A549 (cell line): ENCODE measurements around the gene NAT16. TPM values are rescaled to one million over a fixed set of nuclear protein-coding genes. Genes with fewer than 3 reads are reported as not detected.

Source experiments
- ATAC-seq, 2 experiments: fragments of 200-7000 bp in 1 of 2; fragments of >200 bp in 1 of 2; cut with Nextera tagmentation in 1 of 2; cut with Tn5 transposase in 1 of 2; 3 replicates each; pipeline versions ENCODE4 v1.8.0 to v1.9.1; 2018 to 2020; ENCODE audit warnings: mild to moderate bottlenecking in 1 of 2, moderate library complexity in 1 of 2
- CTCF ChIA-PET: fragments of 300-600 bp; sonication (Branson Sonifier 250); formaldehyde crosslinking; extraction: SDS; loops from one replicate; lab custom pipeline; 2021; ENCODE audit warnings: antibody characterized with exemption, inconsistent platforms; lab: Yijun Ruan, JAX
- POLR2A ChIA-PET: fragments of 350-600 bp; formaldehyde crosslinking; extraction: SDS; loops from one replicate; lab custom pipeline; 2021; ENCODE audit warnings: antibody characterized with exemption, inconsistent platforms; lab: Yijun Ruan, JAX
- DNase-seq, 2 experiments: peaks; one replicate each; pipeline versions ENCODE4 v3.0.0 to v3.0.0-alpha.2; 2011 to 2016; ENCODE audit warnings: low read depth in 1 of 2, low spot score in 1 of 2
- FAIRE-seq: peaks from 2 replicates; lab custom pipeline; 2011; peaks lifted over from hg19 to GRCh38; lab: Jason Lieb, UNC
- H3K27ac ChIP-seq, 2 experiments: fragments of >200 bp; sonication (Bioruptor Twin); formaldehyde crosslinking; 3 replicates each; pipeline ENCODE4 v1.5.1; 2016 to 2017
- H3K4me1 ChIP-seq: fragments of >200 bp; sonication (Bioruptor Twin); formaldehyde crosslinking; 3 replicates; pipeline ENCODE4 v1.6.1; 2016
- H3K4me2 ChIP-seq: fragments of >200 bp; sonication (Bioruptor Twin); formaldehyde crosslinking; 3 replicates; pipeline ENCODE4 v1.6.1; 2016
- H3K4me3 ChIP-seq: fragments of >200 bp; sonication (Bioruptor Twin); formaldehyde crosslinking; 3 replicates; pipeline ENCODE4 v1.5.1; 2016
- H3K9me3 ChIP-seq: fragments of >200 bp; sonication (Bioruptor Twin); formaldehyde crosslinking; 3 replicates; pipeline ENCODE4 v1.6.1; 2016
- ATOH8 ChIP-seq: fragments of 250-450 bp; sonication (Bioruptor Pico); IDR thresholded peaks from 2 replicates; pipeline ENCODE4 v1.5.0; 2020; ENCODE audit warnings: low read depth, mild to moderate bottlenecking, moderate library complexity
- CBX2 ChIP-seq: fragments of 200-600 bp; sonication (generic); IDR thresholded peaks from 2 replicates; pipeline ENCODE4 v1.6.1; 2016; ENCODE audit warnings: low read depth, mild to moderate bottlenecking, borderline replicate concordance
- CBX8 ChIP-seq: fragments of 200-600 bp; sonication (generic); IDR thresholded peaks from 2 replicates; pipeline ENCODE4 v1.6.1; 2016
- CEBPB ChIP-seq, 2 experiments: fragments of >200 bp in 1 of 2; sonication (Bioruptor Twin) in 1 of 2; formaldehyde crosslinking in 1 of 2; IDR thresholded peaks; 2 replicates each; pipeline ENCODE4 v1.6.1; 2012 to 2016
- CHD2 ChIP-seq: fragments of 150-350 bp; IDR thresholded peaks from 2 replicates; pipeline ENCODE4 v1.6.1; 2014; ENCODE audit warnings: low read length; ENCODE audit not compliant: partially characterized antibody
- EP300 ChIP-seq, 2 experiments: fragments of >200 bp; sonication (Bioruptor Twin); formaldehyde crosslinking; IDR thresholded peaks; 2 replicates in 1 of 2; 3 replicates in 1 of 2; pipeline ENCODE4 v1.6.1; 2016 to 2017
- FOSB ChIP-seq: fragments of 250-450 bp; sonication (Bioruptor Pico); IDR thresholded peaks from 2 replicates; pipeline ENCODE4 v1.5.0; 2020; ENCODE audit warnings: mild to moderate bottlenecking, moderate library complexity
- GATA3 ChIP-seq: IDR thresholded peaks from 2 replicates; pipeline ENCODE4 v1.6.1; 2012; ENCODE audit warnings: borderline replicate concordance
- HES2 ChIP-seq: fragments of >200 bp; sonication (Bioruptor Twin); formaldehyde crosslinking; IDR thresholded peaks from 2 replicates; pipeline ENCODE4 v1.6.1; 2016
- JUN ChIP-seq, 2 experiments: fragments of >200 bp; sonication (Bioruptor Twin); formaldehyde crosslinking; IDR thresholded peaks; 2 replicates in 1 of 2; 3 replicates in 1 of 2; pipeline ENCODE4 v1.6.1; 2016 to 2017
- KDM1A ChIP-seq: fragments of 200-600 bp; sonication (generic); IDR thresholded peaks from 2 replicates; pipeline ENCODE4 v1.6.1; 2016; ENCODE audit warnings: low read depth, mild to moderate bottlenecking
- KDM5A ChIP-seq: fragments of 200-600 bp; sonication (generic); IDR thresholded peaks from 2 replicates; pipeline ENCODE4 v1.6.1; 2016; ENCODE audit warnings: antibody characterized with exemption, mild to moderate bottlenecking
- MAFK ChIP-seq: fragments of 450-650 bp; IDR thresholded peaks from 2 replicates; pipeline ENCODE4 v1.6.1; 2014; ENCODE audit not compliant: partially characterized antibody
- MAZ ChIP-seq: fragments of 150-350 bp; IDR thresholded peaks from 2 replicates; pipeline ENCODE4 v1.6.1; 2014; ENCODE audit warnings: antibody characterized with exemption, low read depth, low read length, borderline replicate concordance
- POLR2A ChIP-seq: IDR thresholded peaks from 2 replicates; pipeline ENCODE4 v1.6.1; 2012; ENCODE audit warnings: mild to moderate bottlenecking, low read length
- RARB ChIP-seq: fragments of 250-450 bp; sonication (Bioruptor Pico); IDR thresholded peaks from 2 replicates; pipeline ENCODE4 v1.8.0; 2021; ENCODE audit warnings: mild to moderate bottlenecking, moderate library complexity
- REST ChIP-seq: fragments of 200-600 bp; sonication (generic); IDR thresholded peaks from 2 replicates; pipeline ENCODE4 v1.6.1; 2016; ENCODE audit warnings: antibody characterized with exemption, mild to moderate bottlenecking, moderate library complexity
- RFX5 ChIP-seq: fragments of 450-650 bp; IDR thresholded peaks from 2 replicates; pipeline ENCODE4 v1.7.1; 2014; ENCODE audit warnings: antibody characterized with exemption, mild to moderate bottlenecking, moderate library complexity
- RNF2 ChIP-seq: fragments of 200-600 bp; sonication (generic); IDR thresholded peaks from 2 replicates; pipeline ENCODE4 v1.6.1; 2016; ENCODE audit warnings: low read depth, mild to moderate bottlenecking, antibody characterized with exemption, moderate library complexity, borderline replicate concordance
- TP53 ChIP-seq: fragments of 250-450 bp; sonication (Bioruptor Pico); IDR thresholded peaks from 2 replicates; pipeline ENCODE4 v1.5.0; 2021; ENCODE audit warnings: mild to moderate bottlenecking, moderate library complexity
- USF2 ChIP-seq: fragments of 450-650 bp; IDR thresholded peaks from 2 replicates; pipeline ENCODE4 v1.6.1; 2014; ENCODE audit warnings: antibody characterized with exemption
- ZC3H11A ChIP-seq: fragments of 450-650 bp; IDR thresholded peaks from 2 replicates; pipeline ENCODE4 v1.6.1; 2014; ENCODE audit warnings: antibody characterized with exemption, mild to moderate bottlenecking
- ZSCAN20 ChIP-seq: fragments of 250-450 bp; sonication (Bioruptor Pico); IDR thresholded peaks from 2 replicates; pipeline ENCODE4 v1.8.0; 2022; ENCODE audit warnings: mild to moderate bottlenecking, moderate library complexity
- WGBS: methylation state at CpG from one replicate; pipeline ENCODE4 v1.1.6; 2017; ENCODE audit errors: missing lambda C conversion rate; 5-methylcytosine and 5-hydroxymethylcytosine counted together
- polyA plus RNA-seq, 4 experiments: library from polyadenylated mRNA; depleted of rRNA in 3 of 4; stranded (reverse); fragments of >200 nt; fragmentation: RNase III in 1 of 4; extraction: RNeasy Plus Mini Kit Qiagen cat#74134 plus additional on column Dnase treatment in 1 of 4; gene quantifications; 2 replicates in 3 of 4; 3 replicates in 1 of 4; pipeline ENCODE4 v1.2.3, GENCODE V29; 2011 to 2017

The NAT16 gene
- polyA plus RNA-seq, 2 of the 4 experiments (the other 2 are of a cell fraction): 0.05 to 0.12 TPM

GRCh38 chr7:101166648-101166908 is 13.5 kb downstream of the NAT16 start:
- FAIRE-seq: no peak
- 0% methylated on average over 3 of the region's 11 CpGs for WGBS

GRCh38 chr7:101165958-101166647 is 14.0 kb downstream of the NAT16 start:
- DNase-seq (no peak), ATAC-seq (peak in 1 of 2 experiments; percentile 1; a peak in 2 of 6 replicates), FAIRE-seq (no peak)
- H3K4me3 ChIP-seq: peak overlapping the region; percentile 41
- POLR2A ChIA-PET: interaction anchor here (0.5 to 2.4 kb wide), 9 partner anchors 7 to 737 kb away, joined by 3 to 16 read pairs (median 3); partner anchors contain the start of genes PLOD3 and SERPINE1
- peak overlapping the region; percentile 98 for H3K4me2 ChIP-seq
- peaks cover 86% of the 10 kb centered on the region for H3K4me1 ChIP-seq
- CTCF ChIA-PET: interaction anchor here (0.8 to 16.1 kb wide), 5 partner anchors 12 to 339 kb away, joined by 3 to 235 read pairs (median 5); partner anchors contain the start of gene EPHB4
- H3K9me3 ChIP-seq: no peaks in the 10 kb centered on the region
- 0 out of 2 replicates have a peak, but pooled peaks have one; percentile 15 for TF ChIP-seq ATOH8 (CRISPR knock-in tag)
- no peak for TF ChIP-seq EP300 (IDR thresholded peaks at IDR 0.05)
- H3K27ac ChIP-seq: peak overlapping the region; percentile 9 to 66; a peak in 4 of 6 replicates
- 10% methylated on average over 27 of the region's 38 CpGs for WGBS

More at GRCh38 chr7:101166648-101166908, 13.5 kb downstream of the NAT16 start:
- CTCF ChIA-PET: interaction anchor here (1.3 to 2.8 kb wide), 2 partner anchors 26 to 340 kb away, joined by 3 to 17 read pairs; partner anchors contain the start of gene EPHB4
- Histone ChIP-seq H3K4me1 (peaks cover 85% of the 10 kb centered on the region), H3K27ac (peak overlapping the region in 1 of 2 experiments; percentile 66; a peak in 3 of 6 replicates), H3K9me3 (no peaks in the 10 kb centered on the region), H3K4me3 (peak overlapping the region; percentile 41; the same call in 2 of the 3 replicates), H3K4me2 (peak overlapping the region; percentile 98)
- no peak for TF ChIP-seq GATA3
- TF ChIP-seq KDM1A: no peak
- TF ChIP-seq FOSB (CRISPR knock-in tag): no peak
- no peak for TF ChIP-seq ZC3H11A
- DNase-seq: no peak
- no peak for ATAC-seq
- POLR2A ChIA-PET: no interaction called here

GRCh38 chr7:101165075-101165957 is 14.8 kb downstream of the NAT16 start, which contains the start of gene VGF:
Gene VGF (minus strand): TSS chr7:101165569. CDS start chr7:101164843, 726 bp downstream.
- Histone ChIP-seq H3K4me1 (peaks cover 86% of the 10 kb centered on the region), H3K4me3 (peak within 1 kb of the TSS; percentile 54), H3K4me2 (peak within 1 kb of the TSS; percentile 98), H3K9me3 (no peaks in the 10 kb centered on the region), H3K27ac (peak within 1 kb of the TSS; percentile 9 to 83; a peak in 4 of 6 replicates)
- CTCF ChIA-PET: interaction anchor here (0.8 to 16.1 kb wide), 8 partner anchors 10 to 338 kb away, joined by 3 to 235 read pairs (median 4); partner anchors contain the start of gene EPHB4
- FAIRE-seq (no peak), DNase-seq (peak; percentile 92 to 96), ATAC-seq (peak; percentile 51 to 74; a peak in 5 of 6 replicates)
- WGBS: 15% methylated on average over 61 of the region's 74 CpGs
- POLR2A ChIA-PET: interaction anchor here (0.5 to 2.4 kb wide), 9 partner anchors 8 to 736 kb away, joined by 3 to 16 read pairs (median 3); partner anchors contain the start of genes PLOD3 and SERPINE1
- TF ChIP-seq JUN (IDR thresholded peaks at IDR 0.05) (peak in 1 of 2 experiments; percentile 46; a peak in 1 of 5 replicates), ATOH8 (CRISPR knock-in tag) (no peak), TP53 (CRISPR knock-in tag) (0 out of 2 replicates have a peak, but pooled peaks have one; percentile 31), KDM5A (no peak), FOSB (CRISPR knock-in tag) (no peak), REST (peak; percentile 98), MAFK (no peak), MAZ (no peak), POLR2A (0 out of 2 replicates have a peak, but pooled peaks have one; percentile 21), USF2 (peak; percentile 97), EP300 (IDR thresholded peaks at IDR 0.05) (no peak), CBX2 (no peak), CHD2 (no peak), CEBPB (IDR thresholded peaks at IDR 0.05) (no peak), RNF2 (no peak), HES2 (no peak), ZSCAN20 (CRISPR knock-in tag) (peak; percentile 82; the same call in 1 of the 2 replicates), RFX5 (no peak), CBX8 (no peak), RARB (no peak)
